HG03159 (cell line): ENCODE results near the gene PKHD1.
"Not testable (repeated sequence)": the region's sequence is repeated elsewhere in the genome, so short reads cannot be mapped to it uniquely, and the experiment has no call there.

ENCODE experiments used
- ATAC-seq: cut with Tn5 transposase; IDR thresholded peaks from one replicate; pipeline ENCODE4 v1.9.1; 2021; ENCODE audit warnings: mild to moderate bottlenecking, moderate library complexity; ENCODE audit not compliant: unreplicated experiment

Gene PKHD1

GRCh38 chr6:51995214-51995755 is 92.1 kb downstream of the PKHD1 start:
- no peak for ATAC-seq

- ATAC-seq = no peak
These were observed 94.5 kb downstream of the PKHD1 start for GRCh38 chr6:51992876-51993275.

GRCh38 chr6:51989789-51990188 is 97.6 kb downstream of the PKHD1 start:
- ATAC-seq = no peak

- no peak for ATAC-seq
These were observed 100.5 kb downstream of the PKHD1 start for GRCh38 chr6:51986864-51987263.

- no peak for ATAC-seq
These were observed 103.8 kb downstream of the PKHD1 start for GRCh38 chr6:51983564-51983963.

- not testable (repeated sequence) for ATAC-seq
These were observed 104.7 kb downstream of the PKHD1 start for GRCh38 chr6:51982695-51983094.

GRCh38 chr6:51976374-51976773 is 111.0 kb downstream of the PKHD1 start:
- ATAC-seq = no peak

GRCh38 chr6:51972659-51973058 is 114.8 kb downstream of the PKHD1 start:
- ATAC-seq = no peak

GRCh38 chr6:51968265-51968664 is 119.1 kb downstream of the PKHD1 start:
- ATAC-seq = no peak

- no peak for ATAC-seq
These were observed 122.1 kb downstream of the PKHD1 start for GRCh38 chr6:51965222-51965801.

GRCh38 chr6:51963980-51964379 is 123.4 kb downstream of the PKHD1 start:
- ATAC-seq = no peak

- no peak for ATAC-seq
These were observed 125.1 kb downstream of the PKHD1 start for GRCh38 chr6:51962354-51962753.

GRCh38 chr6:51960419-51960818 is 127.0 kb downstream of the PKHD1 start:
- ATAC-seq = no peak

GRCh38 chr6:51959744-51960383 is 127.5 kb downstream of the PKHD1 start:
- peak; percentile 88 for ATAC-seq

GRCh38 chr6:51954681-51955080 is 132.7 kb downstream of the PKHD1 start:
- no peak for ATAC-seq

GRCh38 chr6:51953246-51953645 is 134.2 kb downstream of the PKHD1 start:
- no peak for ATAC-seq

- ATAC-seq = no peak
These were observed 135.5 kb downstream of the PKHD1 start for GRCh38 chr6:51951924-51952323.

GRCh38 chr6:51949526-51949925 is 137.9 kb downstream of the PKHD1 start:
- no peak for ATAC-seq

GRCh38 chr6:51939695-51940094 is 147.7 kb downstream of the PKHD1 start:
- ATAC-seq = not testable (repeated sequence)

GRCh38 chr6:51936531-51937290 is 150.7 kb downstream of the PKHD1 start:
- ATAC-seq = no peak

- ATAC-seq = peak; percentile 46
These were observed 153.3 kb downstream of the PKHD1 start for GRCh38 chr6:51934098-51934497.

GRCh38 chr6:51932956-51933355 is 154.5 kb downstream of the PKHD1 start:
- ATAC-seq = no peak
